GM18526 (cell line): ENCODE results near the gene RHBDD1.

Source experiments
- POLR2A ChIP-seq: IDR thresholded peaks from 3 replicates; pipeline ENCODE4 v1.6.1; 2011; ENCODE audit not compliant: insufficient read length; ENCODE audit errors: extremely low read depth

RHBDD1 gene

GRCh38 chr2:226991663-226992062, 155.8 kb downstream of the RHBDD1 start:
- no peak for TF ChIP-seq POLR2A

- no peak for TF ChIP-seq POLR2A
Measured at GRCh38 chr2:226993171-226993570, 157.3 kb downstream of the RHBDD1 start.

- no peak for TF ChIP-seq POLR2A
Measured at GRCh38 chr2:226994775-226995174, 158.9 kb downstream of the RHBDD1 start.

GRCh38 chr2:226995625-226996041, 159.8 kb downstream of the RHBDD1 start:
- TF ChIP-seq POLR2A = no peak

- TF ChIP-seq POLR2A = no peak
Measured at GRCh38 chr2:226999661-227000060, 163.8 kb downstream of the RHBDD1 start.

- TF ChIP-seq POLR2A = no peak
Measured at GRCh38 chr2:227000123-227000522, 164.3 kb downstream of the RHBDD1 start.

- TF ChIP-seq POLR2A = no peak
Measured at GRCh38 chr2:227004482-227004881, 168.6 kb downstream of the RHBDD1 start.

GRCh38 chr2:227006189-227006897, 170.5 kb downstream of the RHBDD1 start:
- TF ChIP-seq POLR2A = no peak

GRCh38 chr2:227007148-227007547, 171.3 kb downstream of the RHBDD1 start:
- TF ChIP-seq POLR2A = no peak

- no peak for TF ChIP-seq POLR2A
Measured at GRCh38 chr2:227007940-227008339, 172.1 kb downstream of the RHBDD1 start.

- no peak for TF ChIP-seq POLR2A
Measured at GRCh38 chr2:227010433-227010832, 174.6 kb downstream of the RHBDD1 start.

GRCh38 chr2:227013330-227013729, 177.5 kb downstream of the RHBDD1 start:
- TF ChIP-seq POLR2A = no peak

- no peak for TF ChIP-seq POLR2A
Measured at GRCh38 chr2:227013881-227014280, 178.0 kb downstream of the RHBDD1 start.

GRCh38 chr2:227016894-227017293, 181.0 kb downstream of the RHBDD1 start:
- no peak for TF ChIP-seq POLR2A

- TF ChIP-seq POLR2A = no peak
Measured at GRCh38 chr2:227020416-227020815, 184.6 kb downstream of the RHBDD1 start.

- TF ChIP-seq POLR2A = no peak
Measured at GRCh38 chr2:227022608-227023007, 186.8 kb downstream of the RHBDD1 start.

- TF ChIP-seq POLR2A = no peak
Measured at GRCh38 chr2:227025510-227025909, 189.7 kb downstream of the RHBDD1 start.
